ENCODE data around the gene WDR89.

DNA sequence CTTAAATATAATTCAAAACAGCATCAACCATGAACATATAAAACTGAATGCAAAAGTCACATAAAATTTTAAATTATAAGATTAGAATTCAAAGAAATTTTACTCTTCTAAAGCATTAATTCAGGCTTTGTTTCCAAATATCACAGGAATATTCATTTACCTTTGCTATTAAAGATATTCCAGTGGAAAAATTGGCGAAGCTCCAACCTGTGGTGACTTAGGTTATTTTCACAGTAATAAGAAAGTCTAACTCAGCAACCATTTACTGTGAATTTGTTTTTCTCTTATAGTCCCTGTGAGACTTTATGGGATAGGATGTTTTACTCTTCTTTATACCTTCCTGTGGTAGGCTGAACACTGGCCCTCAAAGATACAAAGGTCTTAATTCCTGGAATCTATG lies 3.2 kb downstream of the WDR89 start:
- TF ChIP-seq, protein P1, sequence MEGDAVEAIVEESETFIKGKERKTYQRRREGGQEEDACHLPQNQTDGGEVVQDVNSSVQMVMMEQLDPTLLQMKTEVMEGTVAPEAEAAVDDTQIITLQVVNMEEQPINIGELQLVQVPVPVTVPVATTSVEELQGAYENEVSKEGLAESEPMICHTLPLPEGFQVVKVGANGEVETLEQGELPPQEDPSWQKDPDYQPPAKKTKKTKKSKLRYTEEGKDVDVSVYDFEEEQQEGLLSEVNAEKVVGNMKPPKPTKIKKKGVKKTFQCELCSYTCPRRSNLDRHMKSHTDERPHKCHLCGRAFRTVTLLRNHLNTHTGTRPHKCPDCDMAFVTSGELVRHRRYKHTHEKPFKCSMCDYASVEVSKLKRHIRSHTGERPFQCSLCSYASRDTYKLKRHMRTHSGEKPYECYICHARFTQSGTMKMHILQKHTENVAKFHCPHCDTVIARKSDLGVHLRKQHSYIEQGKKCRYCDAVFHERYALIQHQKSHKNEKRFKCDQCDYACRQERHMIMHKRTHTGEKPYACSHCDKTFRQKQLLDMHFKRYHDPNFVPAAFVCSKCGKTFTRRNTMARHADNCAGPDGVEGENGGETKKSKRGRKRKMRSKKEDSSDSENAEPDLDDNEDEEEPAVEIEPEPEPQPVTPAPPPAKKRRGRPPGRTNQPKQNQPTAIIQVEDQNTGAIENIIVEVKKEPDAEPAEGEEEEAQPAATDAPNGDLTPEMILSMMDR (IDR thresholded peaks at IDR 0.05), result no peak
- TF ChIP-seq POLR2A (IDR thresholded peaks at IDR 0.05), result no peak

Measured in uterus (tissue), 2 donors.